ENCODE data around the gene SPAG16.

The SPAG16 gene

DNA sequence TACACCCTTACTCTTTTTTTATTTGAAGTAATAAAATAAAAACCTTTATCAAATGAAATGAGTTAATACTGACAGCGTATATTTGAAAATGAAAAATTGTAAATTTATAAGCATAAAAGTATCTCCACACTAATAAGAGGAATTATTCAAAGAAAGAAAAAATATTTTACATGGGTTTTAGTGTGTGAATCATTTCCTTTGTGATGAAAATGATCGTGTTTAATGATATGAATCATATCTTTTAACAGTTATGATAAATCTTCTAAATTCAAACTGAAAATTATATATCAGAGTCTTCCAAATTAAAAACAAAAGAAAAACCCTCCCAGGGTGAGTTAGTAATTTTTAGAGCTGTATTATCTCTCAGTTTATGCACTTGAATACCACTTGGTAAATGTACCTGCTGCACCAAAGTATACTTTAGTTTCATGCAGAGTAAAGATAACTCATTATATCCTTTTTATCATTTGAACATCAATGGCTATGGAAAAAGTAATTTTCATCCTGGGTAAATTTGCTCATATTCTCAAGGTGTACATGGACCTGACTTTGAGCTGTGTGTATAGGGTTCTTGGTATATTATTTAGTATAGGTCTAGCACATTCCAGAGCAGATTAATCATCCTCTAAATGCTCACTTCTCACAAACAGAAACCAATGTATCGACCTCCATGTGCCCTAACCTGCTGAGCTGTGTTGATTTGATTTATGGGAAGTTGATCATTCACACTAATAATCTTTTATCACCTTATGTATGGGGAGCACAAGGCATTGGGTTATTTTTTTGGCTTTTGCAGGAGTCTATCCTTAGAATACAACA, 1027.9 kb downstream of the SPAG16 start:
- TF ChIP-seq, protein P1, sequence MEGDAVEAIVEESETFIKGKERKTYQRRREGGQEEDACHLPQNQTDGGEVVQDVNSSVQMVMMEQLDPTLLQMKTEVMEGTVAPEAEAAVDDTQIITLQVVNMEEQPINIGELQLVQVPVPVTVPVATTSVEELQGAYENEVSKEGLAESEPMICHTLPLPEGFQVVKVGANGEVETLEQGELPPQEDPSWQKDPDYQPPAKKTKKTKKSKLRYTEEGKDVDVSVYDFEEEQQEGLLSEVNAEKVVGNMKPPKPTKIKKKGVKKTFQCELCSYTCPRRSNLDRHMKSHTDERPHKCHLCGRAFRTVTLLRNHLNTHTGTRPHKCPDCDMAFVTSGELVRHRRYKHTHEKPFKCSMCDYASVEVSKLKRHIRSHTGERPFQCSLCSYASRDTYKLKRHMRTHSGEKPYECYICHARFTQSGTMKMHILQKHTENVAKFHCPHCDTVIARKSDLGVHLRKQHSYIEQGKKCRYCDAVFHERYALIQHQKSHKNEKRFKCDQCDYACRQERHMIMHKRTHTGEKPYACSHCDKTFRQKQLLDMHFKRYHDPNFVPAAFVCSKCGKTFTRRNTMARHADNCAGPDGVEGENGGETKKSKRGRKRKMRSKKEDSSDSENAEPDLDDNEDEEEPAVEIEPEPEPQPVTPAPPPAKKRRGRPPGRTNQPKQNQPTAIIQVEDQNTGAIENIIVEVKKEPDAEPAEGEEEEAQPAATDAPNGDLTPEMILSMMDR (IDR thresholded peaks at IDR 0.05), result no peak
- Histone ChIP-seq H3K27me3 (no peaks in the 10 kb centered on the region), H3K27ac (no peak overlapping the region), H3K4me3 (no peak overlapping the region), H3K36me3 (no peaks in the 10 kb centered on the region), H3K9me3 (no peaks in the 10 kb centered on the region), H3K4me1 (no peaks in the 10 kb centered on the region)
- no peak for DNase-seq
- intact Hi-C loops (cut with DNase I; ENCODE audit: low total_unique reads), result no loop called here

- H3K4me3 ChIP-seq, result no peak overlapping the region
Measured at GRCh38 chr2:214315324-214315723, 1031.1 kb downstream of the SPAG16 start.

DNA sequence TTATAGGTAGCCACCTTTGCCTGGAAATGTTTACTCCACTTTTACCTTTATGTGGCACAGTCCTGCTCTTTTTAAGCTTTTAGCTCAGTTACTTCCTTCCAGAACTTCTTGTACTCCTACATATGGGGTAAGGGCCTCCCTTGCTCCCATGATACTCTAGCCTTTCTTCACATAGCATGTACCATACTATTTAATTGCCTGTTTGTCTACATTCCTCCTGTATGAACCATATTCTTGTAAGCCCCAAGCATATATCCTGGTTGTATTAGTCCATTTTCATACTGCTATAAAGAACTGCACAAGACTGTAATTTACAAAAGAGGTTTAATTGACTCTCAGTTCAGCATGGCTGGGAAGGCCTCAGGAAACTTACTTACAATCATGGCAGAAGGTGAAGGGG, 1035.9 kb downstream of the SPAG16 start:
- intact Hi-C loops (cut with DNase I; ENCODE audit: low total_unique reads), result no loop called here
- Histone ChIP-seq H3K4me3 (no peak overlapping the region), H3K9me3 (no peaks in the 10 kb centered on the region), H3K27me3 (no peaks in the 10 kb centered on the region), H3K4me1 (no peaks in the 10 kb centered on the region), H3K27ac (no peak overlapping the region), H3K36me3 (no peaks in the 10 kb centered on the region)
- no peak for DNase-seq
- TF ChIP-seq, protein P1 (IDR thresholded peaks at IDR 0.05), result no peak

More at GRCh38 chr2:214315324-214315723, 1031.1 kb downstream of the SPAG16 start:
- Histone ChIP-seq H3K9me3 (no peaks in the 10 kb centered on the region), H3K27me3 (no peaks in the 10 kb centered on the region), H3K4me1 (no peaks in the 10 kb centered on the region), H3K36me3 (no peaks in the 10 kb centered on the region), H3K27ac (no peak overlapping the region)
- intact Hi-C loops (cut with DNase I; ENCODE audit: low total_unique reads), result no loop called here
- TF ChIP-seq, protein P1 (IDR thresholded peaks at IDR 0.05), result no peak
- no peak for DNase-seq

GRCh38 chr2:214322662-214323061, 1038.4 kb downstream of the SPAG16 start:
- H3K27me3 ChIP-seq, result no peaks in the 10 kb centered on the region
- H3K9me3 ChIP-seq, result no peaks in the 10 kb centered on the region
- H3K36me3 ChIP-seq, result no peaks in the 10 kb centered on the region
- no peak for DNase-seq
- no peaks in the 10 kb centered on the region for H3K4me1 ChIP-seq
- TF ChIP-seq, protein P1 (IDR thresholded peaks at IDR 0.05), result no peak
- intact Hi-C loops (cut with DNase I; ENCODE audit: low total_unique reads), result no loop called here
- no peak overlapping the region for H3K27ac ChIP-seq
- H3K4me3 ChIP-seq, result no peak overlapping the region

DNA sequence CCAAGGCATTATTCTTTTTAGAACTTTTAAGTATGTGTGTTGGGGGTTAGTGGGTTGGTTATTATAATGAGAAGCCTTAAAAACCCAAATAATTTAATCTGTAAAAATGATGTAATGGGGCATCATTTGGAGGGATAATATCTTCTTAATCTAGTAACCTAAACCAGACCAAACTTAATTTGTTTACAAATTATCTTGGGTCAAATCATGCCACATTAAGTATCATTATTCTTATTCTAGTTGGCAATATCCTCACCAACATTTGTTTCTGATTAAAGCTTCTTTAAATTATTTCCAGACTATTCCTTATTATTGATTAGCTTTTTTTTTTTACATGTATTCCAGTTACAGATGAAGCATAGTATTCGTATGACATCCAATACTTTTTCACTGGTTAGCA, 1041.1 kb downstream of the SPAG16 start:
- Histone ChIP-seq H3K27ac (no peak overlapping the region), H3K36me3 (no peaks in the 10 kb centered on the region), H3K9me3 (no peaks in the 10 kb centered on the region), H3K4me3 (no peak overlapping the region), H3K27me3 (no peaks in the 10 kb centered on the region), H3K4me1 (no peaks in the 10 kb centered on the region)
- TF ChIP-seq, protein P1 (IDR thresholded peaks at IDR 0.05), result no peak
- intact Hi-C loops (cut with DNase I; ENCODE audit: low total_unique reads), result no loop called here
- DNase-seq, result no peak

All from tibial artery (tissue), 4 donors.